NCI-H524 (cell line): Measurements from ENCODE around the gene TBK1.

Experiments
- DNase-seq, 2 experiments: peaks; one replicate each; lab custom pipeline; 2025; lab: John Stamatoyannopoulos, UW

Gene TBK1

DNA sequence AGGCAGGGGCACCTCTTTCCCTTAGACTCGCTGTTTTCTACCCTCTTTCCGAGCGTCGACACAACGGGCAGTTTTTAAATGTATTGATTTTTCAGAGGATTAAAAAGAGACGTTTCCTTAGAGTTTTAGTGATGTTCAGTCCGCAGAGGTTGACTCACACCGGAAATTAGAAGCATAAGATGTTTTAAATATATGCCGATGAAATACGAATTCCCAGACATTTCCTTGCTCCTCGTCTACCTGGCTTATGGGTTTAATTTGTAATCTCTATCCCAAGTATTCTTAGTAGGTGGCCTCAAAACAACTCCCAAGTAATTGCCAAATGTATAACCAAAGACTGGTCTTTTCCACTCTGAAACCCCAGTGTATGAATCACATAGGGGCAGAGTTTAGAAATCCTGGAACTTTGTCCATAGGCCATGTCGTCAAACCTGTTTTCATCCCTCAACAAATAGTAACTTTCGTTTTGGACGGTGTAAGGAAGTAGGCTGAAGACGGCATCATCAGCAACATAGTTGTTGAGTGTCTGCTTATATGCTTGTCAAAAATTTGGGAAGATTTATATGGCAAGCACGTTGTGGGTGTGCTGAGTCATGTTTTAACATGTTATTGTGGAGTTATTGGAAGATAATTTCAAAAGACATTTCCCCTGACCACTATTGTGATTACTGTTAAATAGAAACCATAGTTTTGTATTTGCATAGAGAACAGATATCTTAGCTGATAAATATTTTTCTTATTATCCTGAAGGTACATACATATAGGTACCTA lies 824 bp downstream of the TBK1 start:
- no peak for DNase-seq

DNA sequence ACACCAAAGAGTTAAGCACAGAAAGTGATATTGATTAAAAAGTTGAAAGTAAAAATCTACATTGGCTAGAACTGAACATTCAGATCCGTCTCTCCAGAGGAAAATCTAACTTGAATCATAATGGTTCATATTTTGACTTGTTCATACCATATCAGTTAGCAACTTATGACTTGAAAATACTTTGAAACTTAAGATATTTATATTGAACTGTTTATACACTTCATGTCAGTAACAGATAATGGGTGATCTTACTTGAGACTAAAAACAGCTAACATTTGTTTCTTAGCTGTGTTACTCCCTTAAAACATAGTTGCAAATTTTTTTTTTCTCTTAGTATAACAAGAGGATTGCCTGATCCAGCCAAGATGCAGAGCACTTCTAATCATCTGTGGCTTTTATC lies 3.6 kb downstream of the TBK1 start:
- no peak for DNase-seq

DNA sequence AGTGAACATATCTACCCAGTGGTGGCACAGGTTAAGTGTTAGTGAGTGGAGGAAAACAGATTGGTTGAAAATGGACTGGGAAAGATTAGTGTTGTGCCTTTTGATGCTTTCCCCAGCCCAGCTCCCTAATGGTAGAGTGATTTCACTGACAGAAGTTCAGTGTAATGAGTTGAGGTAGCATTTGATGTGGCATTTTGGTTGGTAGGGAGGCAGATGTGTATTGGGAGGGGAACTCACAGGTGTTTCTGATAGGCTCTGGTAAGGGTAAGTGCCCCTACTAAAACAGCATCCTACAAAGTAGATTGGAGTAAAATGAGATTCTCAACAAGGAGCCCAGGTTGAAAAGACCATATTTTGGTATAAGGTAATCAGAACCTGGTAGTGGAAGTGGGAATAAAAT lies 4.2 kb downstream of the TBK1 start:
- DNase-seq, result no peak

DNA sequence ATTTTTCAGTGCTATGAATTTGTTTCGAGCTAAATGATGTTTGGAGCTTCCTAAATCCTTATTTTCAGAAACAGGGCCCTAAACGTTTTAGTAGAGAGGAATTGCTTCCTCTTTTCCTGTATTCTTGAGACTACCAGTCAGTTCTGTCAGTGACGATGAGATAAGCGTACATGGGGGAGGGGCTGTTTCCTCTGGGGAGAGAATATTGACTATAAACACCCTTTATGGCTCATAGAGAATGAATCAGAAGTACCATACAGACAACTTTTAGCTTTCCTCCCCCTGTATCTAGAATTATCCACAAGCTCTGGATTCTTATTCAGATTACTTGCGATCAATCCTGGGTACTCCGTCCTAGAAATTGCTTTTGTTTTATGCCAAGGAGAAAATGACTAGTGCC lies 5.1 kb downstream of the TBK1 start:
- no peak for DNase-seq

DNA sequence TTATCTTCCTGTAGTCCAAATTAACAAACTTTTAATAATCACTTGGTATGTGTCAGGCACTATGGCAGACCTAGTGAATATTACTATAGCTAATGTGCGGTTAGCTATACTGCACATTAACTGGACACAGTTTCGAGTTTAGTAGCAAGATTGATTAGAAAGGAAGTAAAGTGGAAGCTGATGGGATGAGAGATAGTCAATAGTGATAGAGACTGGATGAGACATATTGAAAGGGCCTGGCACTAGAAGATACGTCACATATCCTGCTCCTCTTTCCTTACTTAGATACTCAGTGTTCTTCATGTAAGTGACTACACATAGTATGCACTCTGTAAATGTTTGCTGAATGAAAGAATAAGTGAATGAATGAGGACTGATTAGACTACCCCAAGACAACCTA lies 5.5 kb downstream of the TBK1 start:
- DNase-seq, result no peak

DNA sequence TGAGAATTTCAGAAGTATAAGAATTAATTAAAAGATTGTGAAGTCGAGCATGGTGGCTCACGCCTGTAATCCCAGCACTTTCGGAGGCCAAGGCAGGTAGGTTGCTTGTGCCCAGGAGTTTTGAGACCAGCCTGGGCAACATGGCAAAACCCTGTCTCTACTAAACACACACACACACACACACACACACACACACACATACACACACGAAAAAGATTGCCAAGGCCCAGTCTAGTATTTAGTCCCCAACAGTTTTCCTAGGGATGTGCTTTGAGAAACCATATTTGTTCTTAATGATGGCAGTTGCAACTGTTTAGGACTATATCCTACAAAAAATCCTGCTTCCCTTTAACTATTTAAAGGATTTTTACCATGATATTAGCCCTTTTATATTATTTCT lies 6.0 kb downstream of the TBK1 start:
- no peak for DNase-seq

DNA sequence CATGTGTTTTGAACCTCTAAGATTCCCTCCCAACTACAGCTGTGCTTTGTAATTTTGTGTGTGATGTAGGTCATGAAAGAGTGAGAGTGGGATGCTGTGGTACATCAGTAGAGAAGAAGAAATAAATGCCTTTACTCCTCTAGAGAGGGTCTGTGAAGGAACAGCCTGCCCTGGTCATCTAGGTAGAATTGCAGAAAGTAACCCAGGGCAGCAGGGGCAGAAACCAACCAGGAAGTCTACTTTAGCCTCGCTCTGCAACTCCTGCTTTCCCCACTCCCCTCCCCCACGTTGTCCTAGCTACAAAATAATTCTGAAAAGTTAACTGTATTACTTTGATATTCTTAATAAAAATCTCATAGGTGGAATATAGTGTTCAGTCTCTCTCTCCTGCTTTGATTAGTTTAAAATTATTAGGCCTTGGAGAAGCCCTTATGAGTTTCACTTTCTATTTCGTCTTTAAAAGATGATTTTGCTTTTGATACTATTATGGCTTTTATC lies 7.5 kb downstream of the TBK1 start:
- no peak for DNase-seq

DNA sequence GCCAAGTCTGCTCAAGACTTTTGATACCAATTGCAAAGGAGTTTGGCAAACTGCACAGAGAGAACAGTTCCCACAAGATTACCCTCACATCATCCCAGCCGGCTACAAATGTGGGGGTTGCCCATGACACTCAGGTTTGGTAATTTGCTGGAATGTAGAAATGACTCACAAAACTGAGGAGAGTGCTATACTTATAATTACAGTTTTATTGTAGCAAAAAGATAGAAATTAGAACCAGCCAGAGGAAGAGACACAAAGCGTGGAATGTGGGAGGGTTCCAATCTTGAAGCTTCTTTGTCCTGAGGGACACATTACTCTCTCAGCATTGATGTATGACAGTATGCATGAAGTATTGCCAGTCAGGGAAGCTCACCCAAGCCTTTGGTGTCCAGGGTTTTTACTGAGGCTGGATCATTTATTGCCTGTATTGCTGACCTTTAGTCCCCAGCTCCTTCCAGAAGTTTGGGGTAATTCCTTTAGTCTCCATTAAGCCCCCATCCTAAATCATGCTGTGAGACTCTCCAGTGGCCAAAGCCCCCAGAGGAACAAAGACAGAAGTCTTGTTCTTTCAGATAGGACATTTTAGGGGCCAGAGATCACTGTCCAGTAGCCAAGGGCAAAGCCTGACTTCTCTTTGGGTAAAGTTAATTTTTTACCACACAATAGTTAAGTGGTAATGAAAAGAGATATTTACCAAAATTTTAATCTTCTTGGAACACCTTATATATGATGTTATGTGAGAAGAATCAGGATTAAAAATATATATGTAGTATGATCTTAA lies 9.9 kb downstream of the TBK1 start:
- no peak for DNase-seq

DNA sequence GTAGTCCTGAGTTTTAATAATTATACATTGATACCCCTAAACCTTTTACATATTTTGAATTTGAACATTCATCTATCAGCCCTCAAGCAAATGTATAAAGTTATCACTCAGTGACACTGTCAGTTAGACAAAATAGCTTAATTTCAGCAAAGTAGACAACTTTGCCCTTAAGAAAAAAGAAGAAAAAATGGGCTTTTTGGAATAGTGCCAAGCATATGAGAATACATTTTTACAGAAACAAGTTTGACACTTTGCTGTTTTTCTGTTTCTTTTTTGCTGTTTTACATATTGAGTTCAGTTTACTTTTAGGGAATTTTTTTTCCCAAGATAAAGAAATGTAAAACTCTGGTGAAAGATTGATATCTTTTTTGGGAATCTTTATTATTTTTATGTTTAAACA lies 14.3 kb downstream of the TBK1 start:
- DNase-seq, result no peak

DNA sequence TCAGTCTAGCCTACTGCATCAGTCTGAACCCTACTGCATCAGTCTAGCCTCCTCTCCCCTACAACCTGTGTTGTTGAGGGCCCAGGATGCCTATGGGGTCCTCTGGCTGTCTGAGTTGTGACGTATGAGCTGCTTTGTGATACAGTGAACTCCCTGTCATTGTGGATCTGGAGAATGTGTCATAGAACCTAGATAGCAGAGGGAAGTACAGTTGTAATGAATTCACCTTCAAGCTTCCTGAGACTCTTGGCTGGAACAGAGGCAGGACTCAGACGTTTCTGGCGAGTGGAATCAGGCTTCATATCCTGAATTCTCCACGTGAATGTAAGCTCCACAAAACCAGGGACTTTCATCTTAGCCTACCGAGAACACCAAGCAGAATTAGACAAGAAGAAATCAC lies 17.0 kb downstream of the TBK1 start:
- DNase-seq, result no peak

DNA sequence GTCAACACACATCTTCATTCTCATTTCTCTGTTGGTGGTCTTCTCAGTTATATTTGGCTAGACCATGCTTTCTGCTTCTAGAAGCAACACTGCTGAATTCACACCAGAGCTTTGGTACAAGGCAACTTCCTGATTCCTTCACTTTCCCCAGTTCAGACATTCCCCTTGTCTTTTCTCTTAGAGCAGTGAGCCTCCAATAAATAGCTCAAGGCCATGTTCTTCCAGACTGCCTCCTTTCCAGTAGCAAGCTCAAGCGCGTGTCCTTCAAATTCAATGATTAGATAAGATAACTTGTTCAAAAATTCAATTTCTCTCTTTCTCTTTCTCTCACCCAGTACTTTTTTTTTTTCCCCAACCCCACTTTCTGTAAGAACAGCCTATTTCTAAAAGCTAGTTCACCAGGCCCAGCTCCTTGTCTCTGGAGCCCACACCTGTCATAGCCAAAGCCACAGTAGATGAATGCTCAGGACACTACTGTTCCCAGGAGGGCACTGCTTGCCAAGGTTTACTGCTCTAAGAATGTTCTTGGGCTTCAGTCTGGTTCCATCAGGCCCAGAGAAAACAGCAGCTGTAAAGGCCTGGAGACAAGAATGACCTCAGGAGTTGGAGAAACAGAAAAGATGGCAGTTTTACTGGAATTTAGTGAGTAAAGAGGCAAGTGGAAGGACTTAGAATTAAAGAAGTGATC lies 17.7 kb downstream of the TBK1 start:
- no peak for DNase-seq

DNA sequence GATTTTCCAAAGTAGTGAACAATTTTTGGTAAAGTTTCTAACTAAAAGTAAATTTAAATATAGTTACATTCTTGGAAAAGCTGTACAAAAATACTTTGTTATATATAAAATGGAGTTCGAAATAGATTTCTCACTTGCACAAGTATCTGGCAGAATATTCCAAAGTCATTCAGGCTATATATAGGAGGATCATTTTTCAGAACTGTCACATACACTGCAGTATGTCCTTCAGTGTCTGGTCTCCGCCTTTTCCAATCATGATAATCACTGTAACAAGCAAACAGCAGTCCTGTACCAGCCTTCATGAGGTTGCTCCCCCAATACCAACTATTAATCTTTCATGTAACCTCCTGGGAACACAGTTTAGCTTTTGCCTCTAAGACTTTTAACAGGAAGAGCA lies 18.6 kb downstream of the TBK1 start:
- DNase-seq, result no peak

DNA sequence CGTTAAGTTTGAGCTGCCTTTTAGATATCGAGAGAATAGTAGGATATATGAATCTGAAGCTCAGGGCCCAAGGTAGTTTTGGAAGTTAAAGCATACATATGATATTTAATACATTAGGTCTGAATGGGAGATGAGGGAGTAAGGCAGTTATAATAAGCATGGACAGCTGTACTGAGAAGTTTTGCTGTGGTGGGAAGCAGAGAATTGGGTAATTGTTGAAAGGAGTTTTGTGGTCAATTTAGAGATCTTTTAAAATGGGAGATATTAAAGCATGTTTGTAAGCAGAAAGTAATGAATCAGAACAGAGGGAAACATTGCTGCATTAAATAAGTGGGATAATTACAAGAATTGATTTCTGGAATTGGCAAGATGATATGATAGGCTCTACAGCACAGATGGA lies 21.3 kb downstream of the TBK1 start:
- no peak for DNase-seq

DNA sequence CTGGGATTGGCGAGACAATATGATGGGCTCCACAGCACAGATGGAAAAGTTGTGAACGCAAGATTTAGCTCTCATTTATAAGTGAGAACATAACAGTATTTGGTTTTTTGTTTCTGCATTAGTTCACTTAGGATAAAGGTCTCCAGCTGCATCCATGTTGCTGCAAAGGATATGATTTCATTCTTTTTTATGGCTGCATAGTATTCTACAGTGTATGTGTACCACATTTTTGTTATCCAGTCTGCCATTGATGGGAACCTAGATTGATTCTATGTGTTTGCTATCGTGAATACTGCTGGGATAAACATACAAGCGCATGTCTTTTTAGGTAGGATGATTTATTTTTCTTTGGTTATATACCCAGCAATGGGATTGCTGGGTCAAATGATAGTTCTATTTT lies 23.6 kb downstream of the TBK1 start:
- DNase-seq, result no peak

DNA sequence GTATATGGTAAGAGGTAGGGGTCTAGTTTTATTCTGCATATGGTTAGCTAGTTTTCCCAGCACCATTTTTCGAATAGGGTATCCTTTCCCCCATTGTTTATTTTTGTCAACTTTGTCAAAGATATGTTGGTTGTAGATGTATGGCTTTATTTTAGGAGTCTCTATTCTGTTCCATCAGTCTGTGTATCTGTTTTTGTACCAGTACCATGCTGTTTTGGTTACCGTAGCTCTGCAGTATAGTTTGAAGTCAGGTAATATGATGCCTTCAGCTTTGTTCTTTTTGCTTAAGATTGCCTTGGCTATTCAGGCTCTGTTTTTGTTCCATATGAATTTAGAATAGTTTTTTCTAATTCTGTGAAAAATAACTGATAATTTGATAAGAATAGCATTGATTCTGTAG lies 24.9 kb downstream of the TBK1 start:
- DNase-seq, result no peak

DNA sequence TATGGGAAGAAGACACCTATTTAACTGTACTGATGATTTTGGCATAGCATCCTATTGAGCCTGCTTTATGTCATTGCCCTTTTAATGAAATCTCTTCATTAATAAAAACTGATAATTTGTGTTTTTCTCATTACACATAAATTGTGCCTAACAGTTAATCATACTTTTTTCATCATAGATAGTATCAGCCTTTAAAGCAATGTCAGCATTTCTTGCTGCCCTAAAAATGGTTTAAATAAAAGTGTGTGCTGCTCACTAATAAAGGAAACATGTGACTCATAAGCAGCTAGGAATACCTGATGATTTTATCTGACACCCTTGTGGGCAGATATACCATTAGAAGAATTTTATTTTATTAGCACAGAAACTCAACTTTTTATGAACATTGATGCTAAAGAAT lies 26.7 kb downstream of the TBK1 start:
- no peak for DNase-seq

DNA sequence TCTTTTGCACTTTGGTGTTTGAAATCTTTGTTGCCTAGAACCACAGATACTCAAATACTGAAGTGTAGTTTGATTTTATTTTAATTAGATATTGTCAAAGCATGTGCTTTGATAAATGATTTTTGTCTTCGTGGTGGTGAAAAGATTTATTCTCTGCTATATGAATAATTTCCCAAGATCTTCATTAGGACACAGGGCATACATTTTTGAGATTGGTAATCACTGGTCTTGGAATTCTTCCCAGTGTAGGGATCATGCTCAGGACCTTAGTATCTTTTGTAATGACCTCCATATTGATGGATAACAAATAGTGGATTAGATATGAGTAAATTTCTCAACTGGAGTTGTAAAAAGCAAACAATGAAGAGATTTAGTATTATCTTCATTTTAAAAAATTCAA lies 28.2 kb downstream of the TBK1 start:
- DNase-seq, result no peak

DNA sequence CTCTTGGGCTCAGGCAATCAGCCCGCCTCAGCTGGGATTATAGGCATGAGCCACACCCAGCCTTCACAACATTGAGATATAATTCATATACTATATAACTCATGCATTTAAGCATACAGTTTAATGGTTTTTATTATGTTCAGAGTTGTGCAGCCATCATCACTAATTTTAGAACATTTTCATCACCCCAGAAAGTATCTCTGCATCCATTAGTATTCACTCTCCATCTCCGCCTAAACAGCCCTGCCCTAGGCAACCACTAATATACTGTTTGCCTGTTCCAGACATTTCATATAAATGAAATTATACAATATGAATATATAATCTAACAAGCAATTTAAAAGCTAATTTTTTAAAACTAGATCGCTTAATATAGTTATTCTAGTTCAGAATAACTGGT lies 34.7 kb downstream of the TBK1 start:
- DNase-seq, result no peak

DNA sequence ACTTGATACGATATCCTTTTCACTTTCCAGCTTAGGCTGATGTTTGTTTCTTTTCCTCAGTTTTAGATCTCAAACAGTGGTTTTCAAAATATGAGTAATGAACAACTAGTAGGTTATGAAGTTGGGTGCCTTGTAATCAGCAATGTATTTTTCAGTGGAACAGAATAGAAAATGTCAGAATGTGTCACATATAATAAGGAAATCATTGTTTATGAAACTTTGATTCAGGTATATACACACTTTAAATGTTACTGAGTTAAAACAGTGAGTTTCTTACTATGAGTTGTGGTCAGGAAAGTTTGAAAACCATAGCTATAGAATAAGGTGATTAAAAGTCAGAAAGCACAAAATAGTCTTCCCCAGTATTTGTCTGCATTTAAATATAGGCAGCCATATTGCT lies 39.8 kb downstream of the TBK1 start:
- no peak for DNase-seq

DNA sequence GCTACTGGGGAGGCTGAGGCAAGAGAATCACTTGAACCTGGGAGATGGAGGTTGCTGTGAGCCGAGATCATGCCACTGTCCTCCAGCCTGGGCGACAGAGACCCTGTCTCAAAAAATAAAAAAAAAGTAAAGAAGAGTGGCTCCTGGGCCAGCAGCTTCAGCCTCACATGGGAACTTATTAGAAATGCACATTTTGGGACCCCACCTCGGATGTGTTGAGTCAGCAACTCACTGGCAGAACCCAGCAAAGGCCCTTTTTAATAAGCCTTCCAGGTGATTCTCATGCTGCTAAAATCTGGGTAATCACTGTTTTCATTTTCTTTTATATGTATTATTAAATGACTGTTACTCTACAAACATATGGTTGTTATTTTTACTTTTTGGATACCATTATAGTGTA lies 41.6 kb downstream of the TBK1 start:
- no peak for DNase-seq

DNA sequence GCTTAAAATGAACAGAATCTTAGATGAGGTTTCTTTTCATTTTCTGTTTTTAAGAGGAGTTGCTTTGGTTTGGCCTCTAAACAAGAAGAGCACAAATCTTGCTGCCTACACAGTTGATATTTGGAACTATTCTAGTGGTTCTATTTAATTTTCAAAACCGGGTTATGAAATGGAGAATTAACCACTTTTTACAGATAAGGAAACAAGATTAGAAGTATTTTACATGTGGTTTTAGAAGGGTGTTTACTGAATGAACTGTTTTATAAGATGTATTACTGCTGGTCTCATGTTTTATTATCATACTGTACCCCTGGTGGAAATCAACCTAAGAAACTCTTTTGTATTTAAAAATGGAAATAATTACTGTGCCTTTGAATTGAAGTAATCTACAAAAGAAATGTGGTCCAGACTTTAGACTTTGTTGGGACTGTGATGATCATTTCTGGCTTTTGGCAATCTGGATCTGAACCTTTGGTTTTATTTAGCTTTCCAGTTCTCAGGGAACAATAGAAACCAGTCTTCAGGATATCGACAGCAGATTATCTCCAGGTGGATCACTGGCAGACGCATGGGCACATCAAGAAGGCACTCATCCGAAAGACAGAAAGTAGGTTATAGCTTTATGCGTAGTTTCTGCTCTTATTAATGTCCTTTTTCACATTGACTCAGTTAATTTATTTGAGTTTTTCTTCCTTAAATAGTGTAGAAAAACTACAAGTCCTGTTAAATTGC lies 43.2 kb downstream of the TBK1 start:
- no peak for DNase-seq

DNA sequence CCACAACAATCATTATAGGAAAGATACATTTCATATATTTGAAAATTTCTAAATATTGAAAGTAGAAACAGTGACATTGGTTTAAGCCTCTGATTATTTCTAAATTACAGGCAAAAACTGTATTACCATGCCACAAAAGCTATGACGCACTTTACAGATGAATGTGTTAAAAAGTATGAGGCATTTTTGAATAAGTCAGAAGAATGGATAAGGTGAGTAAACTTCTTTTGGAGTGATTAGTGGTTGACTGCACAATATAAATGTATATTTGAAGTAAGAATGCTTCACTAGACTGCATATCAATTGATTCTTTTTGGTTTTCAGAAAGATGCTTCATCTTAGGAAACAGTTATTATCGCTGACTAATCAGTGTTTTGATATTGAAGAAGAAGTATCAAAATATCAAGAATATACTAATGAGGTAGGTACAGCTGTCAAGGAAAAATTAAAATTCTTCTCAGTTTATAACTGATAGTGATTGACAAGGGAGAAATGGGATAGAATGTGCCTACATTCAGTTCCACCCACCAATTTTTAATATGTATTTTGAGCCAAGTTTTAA lies 45.0 kb downstream of the TBK1 start:
- DNase-seq, result no peak
